HepG2 (cell line): ENCODE results near the gene CCDC170. TPM values are rescaled to one million over a fixed set of nuclear protein-coding genes. Genes with fewer than 3 reads are reported as not detected.

ENCODE experiments used
- CAMTA2 ChIP-seq: sonication (generic); formaldehyde crosslinking; IDR thresholded peaks from 2 replicates; pipeline ENCODE4 v1.4.0; 2020; ENCODE audit warnings: mild to moderate bottlenecking, missing genetic modification reagents, borderline replicate concordance
- CREB1 ChIP-seq, 2 experiments: fragments of 450-650 bp in 1 of 2; IDR thresholded peaks; 2 replicates each; pipeline ENCODE4 v1.6.1; 2016 to 2017; ENCODE audit warnings: control low read depth in 1 of 2, mild to moderate bottlenecking in 1 of 2, missing compliant biosample characterization in 1 of 2, missing genetic modification characterization in 1 of 2
- ELK4 ChIP-seq: sonication (generic); formaldehyde crosslinking; IDR thresholded peaks from 2 replicates; pipeline ENCODE4 v1.9.0; 2021; ENCODE audit warnings: missing genetic modification reagents, borderline replicate concordance
- HCFC1 ChIP-seq: fragments of 150-350 bp; IDR thresholded peaks from 2 replicates; pipeline ENCODE4 v1.6.1; 2014; ENCODE audit warnings: low read depth, low read length
- HOMEZ ChIP-seq: IDR thresholded peaks from 2 replicates; pipeline ENCODE4 v1.6.1; 2016; ENCODE audit warnings: low read depth
- NFE2L1 ChIP-seq: sonication (generic); formaldehyde crosslinking; IDR thresholded peaks from 2 replicates; pipeline ENCODE4 v1.4.0; 2020; ENCODE audit warnings: missing genetic modification reagents, mild to moderate bottlenecking, borderline replicate concordance
- NFE2L2 ChIP-seq: fragments of 150-350 bp; IDR thresholded peaks from 2 replicates; pipeline ENCODE4 v1.6.1; 2014; ENCODE audit warnings: low read length
- REST ChIP-seq, 2 experiments: IDR thresholded peaks; 2 replicates each; pipeline ENCODE4 v1.6.1; 2011 to 2012; ENCODE audit warnings: low read length in 2 of 2, borderline replicate concordance in 1 of 2, low read depth in 1 of 2, mild to moderate bottlenecking in 1 of 2, moderate library complexity in 1 of 2
- SMAD9 ChIP-seq: sonication (generic); formaldehyde crosslinking; IDR thresholded peaks from 2 replicates; pipeline ENCODE4 v1.5.1; 2020; ENCODE audit warnings: mild to moderate bottlenecking, missing genetic modification reagents
- TRIM24 ChIP-seq: sonication (generic); formaldehyde crosslinking; IDR thresholded peaks from 2 replicates; pipeline ENCODE4 v1.8.0; 2022; ENCODE audit warnings: mild to moderate bottlenecking, missing genetic modification reagents
- ZNF782 ChIP-seq: sonication (generic); formaldehyde crosslinking; IDR thresholded peaks from 2 replicates; pipeline ENCODE4 v1.4.0; 2020; ENCODE audit warnings: missing genetic modification reagents, mild to moderate bottlenecking, borderline replicate concordance
- polyA plus RNA-seq, 8 experiments: library from polyadenylated mRNA; depleted of rRNA in 3 of 8; stranded (reverse) in 7 of 8; unstranded in 1 of 8; fragments of >200 nt; fragmentation: Illumina TruSeq in 4 of 8; extraction: Trizol in 4 of 8; gene quantifications; 2 replicates each; pipeline versions ENCODE4 v1.2.1 to v1.2.3, GENCODE V29; 2011 to 2016; ENCODE audit warnings: low read depth in 4 of 8, missing spikeins in 1 of 8, mixed read lengths in 1 of 8; ENCODE audit not compliant: insufficient read depth in 1 of 8
- total RNA-seq, 5 experiments: library from RNA; depleted of rRNA; stranded (reverse); fragments of >200 nt; fragmentation: Illumina TruSeq; extraction: Trizol; gene quantifications; 2 replicates each; pipeline ENCODE4 v1.2.3, GENCODE V29; 2016; ENCODE audit warnings: low read depth in 1 of 5
- TF ChIP-seq, protein P1 (sequence below): sonication (generic); formaldehyde crosslinking; IDR thresholded peaks from 2 replicates; pipeline ENCODE4 v1.5.0; 2020; ENCODE audit warnings: missing genetic modification reagents
- TF ChIP-seq, protein P2 (sequence below): sonication (generic); formaldehyde crosslinking; IDR thresholded peaks from 2 replicates; pipeline ENCODE4 v1.5.0; 2020; ENCODE audit warnings: mild to moderate bottlenecking, missing genetic modification reagents

CCDC170 gene
- total and polyA plus RNA-seq, 2 of the 13 experiments (the other 11 are each of a cell fraction or from before 2014, with no cell fraction given), result 0.90 to 5.1 TPM

GRCh38 chr6:151451950-151452749 is 41.7 kb upstream of the CCDC170 start, which contains the start of gene RMND1 (continued):
- TF ChIP-seq, protein P1, sequence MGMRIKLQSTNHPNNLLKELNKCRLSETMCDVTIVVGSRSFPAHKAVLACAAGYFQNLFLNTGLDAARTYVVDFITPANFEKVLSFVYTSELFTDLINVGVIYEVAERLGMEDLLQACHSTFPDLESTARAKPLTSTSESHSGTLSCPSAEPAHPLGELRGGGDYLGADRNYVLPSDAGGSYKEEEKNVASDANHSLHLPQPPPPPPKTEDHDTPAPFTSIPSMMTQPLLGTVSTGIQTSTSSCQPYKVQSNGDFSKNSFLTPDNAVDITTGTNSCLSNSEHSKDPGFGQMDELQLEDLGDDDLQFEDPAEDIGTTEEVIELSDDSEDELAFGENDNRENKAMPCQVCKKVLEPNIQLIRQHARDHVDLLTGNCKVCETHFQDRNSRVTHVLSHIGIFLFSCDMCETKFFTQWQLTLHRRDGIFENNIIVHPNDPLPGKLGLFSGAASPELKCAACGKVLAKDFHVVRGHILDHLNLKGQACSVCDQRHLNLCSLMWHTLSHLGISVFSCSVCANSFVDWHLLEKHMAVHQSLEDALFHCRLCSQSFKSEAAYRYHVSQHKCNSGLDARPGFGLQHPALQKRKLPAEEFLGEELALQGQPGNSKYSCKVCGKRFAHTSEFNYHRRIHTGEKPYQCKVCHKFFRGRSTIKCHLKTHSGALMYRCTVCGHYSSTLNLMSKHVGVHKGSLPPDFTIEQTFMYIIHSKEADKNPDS (CRISPR knock-in tag), result peak; percentile 97
- TF ChIP-seq REST (IDR thresholded peaks at IDR 0.05; ENCODE audit: borderline replicate concordance in 1 of 2, low read depth in 1 of 2, low read length in 2 of 2) (peak in 1 of 2 experiments; percentile 54; a peak in 1 of 4 replicates), ELK4 (CRISPR knock-in tag) (peak; percentile 94; the same call in 1 of the 2 replicates), NFE2L2 (no peak), TRIM24 (CRISPR knock-in tag) (no peak), HCFC1 (peak; percentile 67; the same call in 1 of the 2 replicates), NFE2L1 (CRISPR knock-in tag) (no peak), CREB1 (IDR thresholded peaks at IDR 0.05) (peak; percentile 86), CREB1 (CRISPR knock-in tag; IDR thresholded peaks at IDR 0.05) (peak; percentile 90), HOMEZ (no peak; the same call in none of the 2 replicates), SMAD9 (CRISPR knock-in tag) (0 out of 2 replicates have a peak, but pooled peaks have one; percentile 35), CAMTA2 (CRISPR knock-in tag) (0 out of 2 replicates have a peak, but pooled peaks have one; percentile 96), ZNF782 (CRISPR knock-in tag) (peak; percentile 84; the same call in 1 of the 2 replicates)
- TF ChIP-seq, protein P2, sequence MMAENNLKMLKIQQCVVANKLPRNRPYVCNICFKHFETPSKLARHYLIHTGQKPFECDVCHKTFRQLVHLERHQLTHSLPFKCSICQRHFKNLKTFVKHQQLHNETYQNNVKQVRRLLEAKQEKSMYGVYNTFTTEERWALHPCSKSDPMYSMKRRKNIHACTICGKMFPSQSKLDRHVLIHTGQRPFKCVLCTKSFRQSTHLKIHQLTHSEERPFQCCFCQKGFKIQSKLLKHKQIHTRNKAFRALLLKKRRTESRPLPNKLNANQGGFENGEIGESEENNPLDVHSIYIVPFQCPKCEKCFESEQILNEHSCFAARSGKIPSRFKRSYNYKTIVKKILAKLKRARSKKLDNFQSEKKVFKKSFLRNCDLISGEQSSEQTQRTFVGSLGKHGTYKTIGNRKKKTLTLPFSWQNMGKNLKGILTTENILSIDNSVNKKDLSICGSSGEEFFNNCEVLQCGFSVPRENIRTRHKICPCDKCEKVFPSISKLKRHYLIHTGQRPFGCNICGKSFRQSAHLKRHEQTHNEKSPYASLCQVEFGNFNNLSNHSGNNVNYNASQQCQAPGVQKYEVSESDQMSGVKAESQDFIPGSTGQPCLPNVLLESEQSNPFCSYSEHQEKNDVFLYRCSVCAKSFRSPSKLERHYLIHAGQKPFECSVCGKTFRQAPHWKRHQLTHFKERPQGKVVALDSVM (CRISPR knock-in tag), result peak; percentile 64
